IMR-90 (cell line): ENCODE measurements around the gene MPRIP.

Experiments used
- CTCF ChIP-seq: conservative IDR thresholded peaks from 2 replicates; pipeline ENCODE4 v1.5.1; 2012; ENCODE audit warnings: mild to moderate bottlenecking, low read depth, low read length, improper control_type of control experiment
- POLR2A ChIP-seq: IDR thresholded peaks from 2 replicates; pipeline ENCODE4 v1.6.1; 2012; ENCODE audit warnings: mild to moderate bottlenecking, low read depth, low read length
- RAD21 ChIP-seq: IDR thresholded peaks from 2 replicates; pipeline ENCODE4 v1.6.1; 2012; ENCODE audit warnings: low read length, improper control_type of control experiment
- RFX5 ChIP-seq: IDR thresholded peaks from 2 replicates; pipeline ENCODE4 v1.8.0; 2012; ENCODE audit warnings: low read depth, mild to moderate bottlenecking, low read length, moderate library complexity
- SMC3 ChIP-seq: fragments of 150-350 bp; IDR thresholded peaks from 2 replicates; pipeline ENCODE4 v1.6.1; 2016; ENCODE audit warnings: low read depth, mild to moderate bottlenecking, antibody characterized with exemption, low read length, moderate library complexity

- TF ChIP-seq POLR2A (no peak), CTCF (no peak), RAD21 (no peak), SMC3 (no peak), RFX5 (no peak)
Observed at GRCh38 chr17:17060001-17060922, 18.0 kb downstream of the MPRIP start.
